ENCODE measurements around the gene HBA2.
"Not testable (repeated sequence)": the region's sequence is repeated elsewhere in the genome, so short reads cannot be mapped to it uniquely, and the experiment has no call there.

HBA2 gene

DNA sequence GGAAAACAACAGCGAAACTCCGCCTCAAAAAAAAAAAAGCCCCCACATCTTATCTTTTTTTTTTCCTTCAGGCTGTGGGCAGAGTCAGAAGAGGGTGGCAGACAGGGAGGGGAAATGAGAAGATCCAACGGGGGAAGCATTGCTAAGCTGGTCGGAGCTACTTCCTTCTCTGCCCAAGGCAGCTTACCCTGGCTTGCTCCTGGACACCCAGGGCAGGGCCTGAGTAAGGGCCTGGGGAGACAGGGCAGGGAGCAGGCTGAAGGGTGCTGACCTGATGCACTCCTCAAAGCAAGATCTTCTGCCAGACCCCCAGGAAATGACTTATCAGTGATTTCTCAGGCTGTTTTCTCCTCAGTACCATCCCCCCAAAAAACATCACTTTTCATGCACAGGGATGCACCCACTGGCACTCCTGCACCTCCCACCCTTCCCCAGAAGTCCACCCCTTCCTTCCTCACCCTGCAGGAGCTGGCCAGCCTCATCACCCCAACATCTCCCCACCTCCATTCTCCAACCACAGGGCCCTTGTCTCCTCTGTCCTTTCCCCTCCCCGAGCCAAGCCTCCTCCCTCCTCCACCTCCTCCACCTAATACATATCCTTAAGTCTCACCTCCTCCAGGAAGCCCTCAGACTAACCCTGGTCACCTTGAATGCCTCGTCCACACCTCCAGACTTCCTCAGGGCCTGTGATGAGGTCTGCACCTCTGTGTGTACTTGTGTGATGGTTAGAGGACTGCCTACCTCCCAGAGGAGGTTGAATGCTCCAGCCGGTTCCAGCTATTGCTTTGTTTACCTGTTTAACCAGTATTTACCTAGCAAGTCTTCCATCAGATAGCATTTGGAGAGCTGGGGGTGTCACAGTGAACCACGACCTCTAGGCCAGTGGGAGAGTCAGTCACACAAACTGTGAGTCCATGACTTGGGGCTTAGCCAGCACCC lies 2.6 kb downstream of the HBA2 start:
- no peak for DNase-seq (ENCODE audit: low read depth, low spot score)

GRCh38 chr16:176006-176405 lies 3.3 kb downstream of the HBA2 start:
- not testable (repeated sequence) for DNase-seq (ENCODE audit: low read depth, low spot score)

- DNase-seq (ENCODE audit: low read depth, low spot score), result not testable (repeated sequence)
These were observed 4.1 kb downstream of the HBA2 start, which contains the start of gene HBA1 for GRCh38 chr16:176477-177382. TSS of gene HBA1 (plus strand) at chr16:176680. CDS start at chr16:176717, 37 bp downstream.

DNA sequence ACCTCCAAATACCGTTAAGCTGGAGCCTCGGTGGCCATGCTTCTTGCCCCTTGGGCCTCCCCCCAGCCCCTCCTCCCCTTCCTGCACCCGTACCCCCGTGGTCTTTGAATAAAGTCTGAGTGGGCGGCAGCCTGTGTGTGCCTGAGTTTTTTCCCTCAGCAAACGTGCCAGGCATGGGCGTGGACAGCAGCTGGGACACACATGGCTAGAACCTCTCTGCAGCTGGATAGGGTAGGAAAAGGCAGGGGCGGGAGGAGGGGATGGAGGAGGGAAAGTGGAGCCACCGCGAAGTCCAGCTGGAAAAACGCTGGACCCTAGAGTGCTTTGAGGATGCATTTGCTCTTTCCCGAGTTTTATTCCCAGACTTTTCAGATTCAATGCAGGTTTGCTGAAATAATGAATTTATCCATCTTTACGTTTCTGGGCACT lies 4.7 kb downstream of the HBA2 start:
- no peak for DNase-seq (ENCODE audit: low read depth, low spot score)

- no peak for DNase-seq (ENCODE audit: low read depth, low spot score)
These were observed 5.4 kb downstream of the HBA2 start for GRCh38 chr16:177981-178667.

DNA sequence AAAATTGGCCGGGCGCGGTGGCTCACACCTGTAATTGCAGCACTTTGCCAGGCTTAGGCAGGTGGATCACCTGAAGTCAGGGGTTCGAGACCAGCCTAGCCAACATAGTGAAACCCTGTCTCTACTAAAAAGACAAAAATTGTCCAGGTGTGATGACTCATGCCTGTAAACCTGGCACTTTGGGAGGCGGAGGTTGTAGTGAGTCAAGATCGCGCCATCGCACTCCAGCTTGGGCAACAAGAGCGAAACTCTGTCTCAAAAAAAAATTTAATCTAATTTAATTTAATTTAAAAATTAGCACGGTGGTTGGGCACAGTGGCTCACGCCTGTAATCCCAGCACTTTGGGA lies 6.0 kb downstream of the HBA2 start:
- no peak for DNase-seq (ENCODE audit: low read depth, low spot score)

DNA sequence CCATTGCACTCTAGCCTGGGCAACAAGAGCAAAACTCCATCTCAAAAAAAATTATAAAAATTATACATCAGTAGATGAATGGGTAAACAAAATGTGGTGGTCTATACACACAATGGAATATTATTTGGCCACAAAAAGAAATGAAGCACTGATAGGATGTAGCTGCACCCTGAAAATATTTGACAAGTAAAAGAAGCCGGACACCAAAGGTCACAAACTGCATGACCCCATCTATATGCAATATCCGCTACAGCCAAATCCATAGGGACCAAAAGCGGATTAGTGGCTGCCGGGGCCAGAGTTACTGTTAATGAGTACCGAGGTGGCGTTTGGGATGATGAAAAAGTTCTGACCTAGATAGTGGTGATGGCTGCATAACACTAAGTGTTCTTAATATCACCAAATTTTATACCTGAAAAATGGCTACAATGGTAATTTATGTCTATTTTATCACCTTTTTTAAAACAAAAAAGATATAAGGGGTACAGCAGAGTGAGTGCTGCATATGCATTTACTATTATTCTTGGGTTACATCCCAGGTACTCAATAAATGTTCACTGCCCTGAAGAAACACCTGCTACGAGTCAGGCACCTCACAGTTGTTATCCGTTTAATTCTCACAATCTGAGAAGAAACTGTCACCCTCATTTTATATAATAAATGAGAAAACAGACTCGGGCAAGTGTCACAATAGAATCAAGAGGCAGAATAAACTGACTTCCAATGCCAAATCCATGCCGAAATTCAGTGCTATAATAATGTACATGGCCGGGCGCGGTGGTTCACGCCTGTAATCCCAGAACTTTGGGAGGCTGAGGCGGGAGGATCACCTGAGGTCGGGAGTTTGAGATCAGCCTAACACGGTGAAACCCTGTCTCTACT lies 6.8 kb downstream of the HBA2 start:
- no peak for DNase-seq (ENCODE audit: low read depth, low spot score)

DNA sequence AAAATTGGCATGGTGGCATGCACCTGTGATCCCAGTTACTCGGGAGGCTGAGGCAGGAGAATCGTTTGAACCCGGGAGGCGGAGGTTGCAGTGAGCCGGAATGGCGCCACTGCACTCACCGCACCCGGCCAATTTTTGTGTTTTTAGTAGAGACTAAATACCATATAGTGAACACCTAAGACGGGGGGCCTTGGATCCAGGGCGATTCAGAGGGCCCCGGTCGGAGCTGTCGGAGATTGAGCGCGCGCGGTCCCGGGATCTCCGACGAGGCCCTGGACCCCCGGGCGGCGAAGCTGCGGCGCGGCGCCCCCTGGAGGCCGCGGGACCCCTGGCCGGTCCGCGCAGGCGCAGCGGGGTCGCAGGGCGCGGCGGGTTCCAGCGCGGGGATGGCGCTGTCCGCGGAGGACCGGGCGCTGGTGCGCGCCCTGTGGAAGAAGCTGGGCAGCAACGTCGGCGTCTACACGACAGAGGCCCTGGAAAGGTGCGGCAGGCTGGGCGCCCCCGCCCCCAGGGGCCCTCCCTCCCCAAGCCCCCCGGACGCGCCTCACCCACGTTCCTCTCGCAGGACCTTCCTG lies 7.5 kb downstream of the HBA2 start, which contains the start of gene HBQ1:
Gene HBQ1, plus strand, starts transcription at position 359 of the 575 bp plus-strand sequence. Its CDS starts 28 bp downstream, at position 387.
- DNase-seq (ENCODE audit: low read depth, low spot score), result no peak

DNA sequence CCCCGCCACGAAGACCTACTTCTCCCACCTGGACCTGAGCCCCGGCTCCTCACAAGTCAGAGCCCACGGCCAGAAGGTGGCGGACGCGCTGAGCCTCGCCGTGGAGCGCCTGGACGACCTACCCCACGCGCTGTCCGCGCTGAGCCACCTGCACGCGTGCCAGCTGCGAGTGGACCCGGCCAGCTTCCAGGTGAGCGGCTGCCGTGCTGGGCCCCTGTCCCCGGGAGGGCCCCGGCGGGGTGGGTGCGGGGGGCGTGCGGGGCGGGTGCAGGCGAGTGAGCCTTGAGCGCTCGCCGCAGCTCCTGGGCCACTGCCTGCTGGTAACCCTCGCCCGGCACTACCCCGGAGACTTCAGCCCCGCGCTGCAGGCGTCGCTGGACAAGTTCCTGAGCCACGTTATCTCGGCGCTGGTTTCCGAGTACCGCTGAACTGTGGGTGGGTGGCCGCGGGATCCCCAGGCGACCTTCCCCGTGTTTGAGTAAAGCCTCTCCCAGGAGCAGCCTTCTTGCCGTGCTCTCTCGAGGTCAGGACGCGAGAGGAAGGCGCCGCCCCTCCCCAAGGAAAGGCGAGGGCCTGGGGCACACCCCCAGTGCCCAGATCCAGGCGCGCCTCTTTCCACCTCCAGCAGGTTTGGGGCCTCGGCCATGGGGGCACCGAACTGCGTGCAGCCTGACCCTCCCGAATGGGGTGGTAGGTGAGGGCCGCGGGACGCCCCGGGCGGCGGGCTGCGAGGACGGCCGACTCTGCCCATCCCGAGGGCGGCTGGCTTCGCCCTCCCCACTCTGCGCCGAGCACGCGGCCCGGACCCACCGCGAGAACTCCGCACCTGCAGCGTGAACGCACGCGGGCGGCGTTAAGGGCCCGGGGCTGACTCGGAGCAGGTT lies 8.2 kb downstream of the HBA2 start:
- DNase-seq (ENCODE audit: low read depth, low spot score), result no peak

DNA sequence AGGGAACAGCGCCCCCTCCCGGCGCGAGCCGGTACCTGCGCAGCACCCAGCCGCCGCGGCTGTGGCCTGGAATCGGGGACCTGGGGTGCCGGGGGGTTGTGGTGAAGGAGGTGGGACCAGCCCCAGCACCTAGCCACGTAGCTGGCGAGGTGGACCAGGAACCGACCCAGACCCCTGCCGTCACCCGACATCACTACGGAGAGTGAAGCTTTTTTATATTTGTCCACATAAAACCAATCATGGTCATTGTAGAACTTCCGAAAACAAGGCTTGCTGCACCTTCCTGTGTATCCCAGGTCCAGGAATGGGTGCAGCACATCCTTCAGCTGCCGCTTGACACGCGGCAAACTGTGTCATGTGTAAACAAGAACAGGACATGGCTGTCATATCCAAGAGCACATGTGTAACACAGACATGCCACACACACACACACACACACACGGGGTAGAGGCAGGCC lies 8.9 kb downstream of the HBA2 start:
- peak; percentile 66 for DNase-seq (ENCODE audit: low read depth, low spot score)

GRCh38 chr16:183005-183404 lies 10.3 kb downstream of the HBA2 start:
- no peak for DNase-seq (ENCODE audit: low read depth, low spot score)

DNA sequence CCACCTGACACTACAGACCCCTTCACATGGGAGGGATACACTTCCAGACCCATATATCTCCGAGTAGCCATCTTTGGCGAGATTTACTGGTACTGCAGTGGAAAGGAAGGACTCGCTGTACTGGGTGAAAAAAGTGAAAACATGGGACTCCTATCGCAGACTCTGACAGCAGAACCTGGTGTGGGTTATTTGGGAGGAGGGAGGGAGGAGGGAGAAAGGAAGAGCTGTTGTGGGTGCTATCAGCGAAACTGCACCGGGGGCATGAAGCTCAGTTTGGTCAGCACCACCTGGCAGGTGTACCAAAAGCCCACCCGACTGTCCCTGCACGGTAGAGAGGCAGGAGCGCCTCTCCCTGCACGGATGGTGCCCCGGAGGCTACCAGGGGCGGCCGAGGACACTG lies 12.5 kb downstream of the HBA2 start:
- DNase-seq (ENCODE audit: low read depth, low spot score), result no peak

GRCh38 chr16:185691-186090 lies 13.0 kb downstream of the HBA2 start:
- no peak for DNase-seq (ENCODE audit: low read depth, low spot score)

DNA sequence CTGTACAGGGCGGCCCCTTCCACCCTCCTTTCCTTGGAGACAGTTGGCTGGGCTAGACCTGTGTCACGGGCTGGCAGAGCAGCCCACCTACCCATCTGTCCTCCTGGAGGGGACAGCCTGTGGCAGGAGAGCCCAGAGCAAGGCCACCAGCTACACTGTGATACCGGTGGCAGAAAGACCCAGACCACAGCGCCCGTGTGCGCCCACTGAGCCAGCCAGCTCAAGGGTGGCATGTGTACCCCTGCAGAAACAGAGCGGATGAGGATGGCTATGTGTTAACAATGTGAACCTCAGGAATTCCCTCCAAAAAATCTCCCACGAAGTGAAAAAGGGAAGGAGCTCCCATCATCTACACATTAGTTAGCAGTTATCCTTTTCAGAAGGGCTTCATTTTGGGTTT lies 14.7 kb downstream of the HBA2 start:
- no peak for DNase-seq (ENCODE audit: low read depth, low spot score)

DNA sequence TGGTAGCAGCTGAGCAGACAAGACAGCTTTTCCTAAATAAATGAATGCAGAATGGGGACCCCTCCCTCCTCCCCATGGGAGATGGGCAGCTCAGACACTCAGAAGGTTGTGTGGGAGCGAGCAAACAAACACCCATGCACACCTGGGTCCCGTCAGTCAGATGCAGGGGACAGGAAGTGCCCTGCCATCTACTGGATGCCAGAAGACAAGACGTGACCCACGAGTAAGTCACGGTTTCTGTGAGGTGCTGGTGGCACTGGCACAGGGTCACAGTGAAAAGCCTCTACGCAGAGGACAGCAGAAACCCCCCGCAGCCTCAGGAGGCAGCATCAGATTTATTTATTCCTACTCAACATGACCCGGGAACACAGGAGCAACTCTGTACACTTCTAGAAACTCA lies 16.0 kb downstream of the HBA2 start:
- no peak for DNase-seq (ENCODE audit: low read depth, low spot score)

GRCh38 chr16:189604-190186 lies 17.0 kb downstream of the HBA2 start:
- DNase-seq (ENCODE audit: low read depth, low spot score), result no peak

- DNase-seq (ENCODE audit: low read depth, low spot score), result no peak
These were observed 19.2 kb downstream of the HBA2 start for GRCh38 chr16:191831-192230.

DNA sequence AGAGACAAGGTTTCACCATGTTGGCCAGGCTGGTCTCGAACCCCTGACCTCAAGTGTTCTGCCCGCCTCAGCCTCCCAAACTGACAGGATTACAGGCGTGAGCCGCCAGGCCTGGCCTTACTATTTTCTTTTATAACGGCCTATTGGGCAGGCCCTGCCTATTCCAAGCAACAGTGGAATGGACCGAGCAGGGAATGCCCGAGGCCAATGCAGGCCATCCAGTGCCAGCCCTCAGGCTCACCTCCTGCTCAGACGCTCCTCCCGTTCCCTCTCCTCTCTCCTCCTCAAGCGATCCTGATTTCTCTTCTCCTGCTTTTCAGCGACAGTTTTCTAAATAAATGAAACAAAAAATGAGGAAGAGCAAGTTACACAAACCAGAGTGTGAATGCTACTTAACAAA lies 20.0 kb downstream of the HBA2 start:
- DNase-seq (ENCODE audit: low read depth, low spot score), result no peak

GRCh38 chr16:193441-193840 lies 20.8 kb downstream of the HBA2 start:
- no peak for DNase-seq (ENCODE audit: low read depth, low spot score)
